SK-N-MC (cell line): Measurements from ENCODE around the gene APOB.

Experiments used
- DNase-seq: peaks from one replicate; pipeline ENCODE4 v3.0.0-alpha.2; 2011; ENCODE audit warnings: low read depth, low spot score
- H3K27ac ChIP-seq: fragments of 200-600 bp; sonication (generic); 2 replicates; pipeline ENCODE4 v1.5.1; 2016; ENCODE audit warnings: mixed run types
- H3K36me3 ChIP-seq: fragments of 200-600 bp; sonication (generic); 2 replicates; pipeline ENCODE4 v1.6.1; 2017; ENCODE audit warnings: antibody characterized with exemption, low read length, mixed read lengths; ENCODE audit not compliant: insufficient read depth
- H3K4me3 ChIP-seq: fragments of 200-600 bp; sonication (generic); 2 replicates; pipeline ENCODE4 v1.5.1; 2016
- H3K9ac ChIP-seq: fragments of 200-600 bp; sonication (generic); 2 replicates; pipeline ENCODE4 v1.8.0; 2017; ENCODE audit warnings: mixed run types, mixed read lengths; ENCODE audit not compliant: insufficient read length
- H3K9me3 ChIP-seq: fragments of 200-600 bp; sonication (generic); 2 replicates; pipeline ENCODE4 v1.6.1; 2017; ENCODE audit warnings: low read depth, mild to moderate bottlenecking, antibody characterized with exemption, low read length, moderate library complexity, mixed read lengths
- EZH2 ChIP-seq: fragments of 200-600 bp; sonication (generic); IDR thresholded peaks from one replicate; pipeline ENCODE4 v1.6.1; 2017; ENCODE audit warnings: antibody characterized with exemption
- FOXP2 ChIP-seq: optimal IDR thresholded peaks from 2 replicates; pipeline ENCODE3; 2011; ENCODE audit warnings: mild to moderate bottlenecking, moderate library complexity; ENCODE audit not compliant: insufficient read depth; ENCODE audit errors: extremely low read length, control extremely low read depth
- POLR2AphosphoS5 ChIP-seq: IDR thresholded peaks from 2 replicates; pipeline ENCODE4 v1.6.1; 2012; ENCODE audit warnings: mild to moderate bottlenecking, low read depth, low read length, borderline replicate concordance

APOB gene

DNA sequence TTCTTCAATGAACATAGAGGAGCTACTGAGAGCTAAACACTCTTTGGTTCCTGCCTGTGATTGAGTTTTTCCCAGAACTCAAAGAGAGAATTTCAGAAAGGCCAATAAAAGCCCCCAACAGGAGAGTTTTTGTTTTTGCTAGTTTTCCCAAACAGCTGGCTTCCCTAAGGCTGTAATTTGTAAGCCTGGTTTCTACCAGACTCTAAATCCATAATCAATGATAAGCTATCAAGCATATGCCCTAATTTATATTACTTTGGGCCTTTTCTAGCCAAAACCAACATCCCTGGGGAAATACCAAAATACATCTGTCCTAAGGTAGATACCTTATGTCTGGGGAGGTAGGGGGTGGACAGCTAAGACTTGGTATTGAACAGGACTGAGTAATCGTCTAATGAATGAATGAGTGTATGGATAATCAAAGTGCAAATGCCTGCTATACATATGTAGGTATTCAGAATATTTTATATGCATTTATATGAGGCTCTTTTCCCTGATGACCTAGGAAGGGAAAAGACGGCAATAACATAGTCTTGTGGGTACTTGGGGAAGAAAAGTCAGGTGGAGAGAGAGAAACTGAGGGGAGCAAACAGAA lies 26.0 kb upstream of the APOB start:
- no peaks in the 10 kb centered on the region for H3K9me3 ChIP-seq
- no peak for DNase-seq
- no peak overlapping the region for H3K27ac ChIP-seq
- H3K4me3 ChIP-seq, result no peak overlapping the region
- H3K9ac ChIP-seq, result no peak overlapping the region
- no peaks in the 10 kb centered on the region for H3K36me3 ChIP-seq
- TF ChIP-seq EZH2 (no peak), FOXP2 (no peak), POLR2AphosphoS5 (no peak)

DNA sequence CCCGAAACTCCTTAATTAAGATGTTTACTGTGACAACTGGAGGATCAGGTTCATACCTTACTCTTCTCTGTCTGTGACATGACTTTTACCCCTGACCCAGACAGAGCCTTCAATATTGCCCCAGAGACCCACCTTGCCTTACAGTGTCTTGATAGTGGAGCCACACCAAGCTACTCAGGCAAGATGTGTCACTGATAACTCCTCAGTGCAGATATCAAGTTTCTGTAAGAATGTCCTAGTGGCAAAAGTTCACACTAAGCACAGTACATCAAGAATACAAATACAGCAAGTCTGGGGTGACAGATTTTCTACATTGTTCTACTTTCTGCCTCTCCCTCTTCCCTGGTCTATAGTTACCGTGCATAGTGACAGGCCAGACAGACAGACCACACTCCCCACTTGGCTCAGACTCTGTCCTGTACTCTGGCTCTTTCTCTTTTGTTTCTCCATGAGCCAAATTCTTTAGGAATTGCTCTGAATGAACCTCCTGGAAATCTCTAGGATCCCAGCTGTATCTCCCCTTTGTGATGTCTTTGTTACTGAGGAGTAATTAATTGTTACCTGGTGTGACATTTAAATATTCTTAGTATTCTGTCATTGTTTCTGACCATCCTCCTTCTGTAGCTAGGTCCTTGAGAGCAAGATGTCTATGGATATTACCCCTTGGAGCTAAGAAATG lies 24.1 kb upstream of the APOB start:
- TF ChIP-seq POLR2AphosphoS5 (no peak), FOXP2 (no peak), EZH2 (no peak)

DNA sequence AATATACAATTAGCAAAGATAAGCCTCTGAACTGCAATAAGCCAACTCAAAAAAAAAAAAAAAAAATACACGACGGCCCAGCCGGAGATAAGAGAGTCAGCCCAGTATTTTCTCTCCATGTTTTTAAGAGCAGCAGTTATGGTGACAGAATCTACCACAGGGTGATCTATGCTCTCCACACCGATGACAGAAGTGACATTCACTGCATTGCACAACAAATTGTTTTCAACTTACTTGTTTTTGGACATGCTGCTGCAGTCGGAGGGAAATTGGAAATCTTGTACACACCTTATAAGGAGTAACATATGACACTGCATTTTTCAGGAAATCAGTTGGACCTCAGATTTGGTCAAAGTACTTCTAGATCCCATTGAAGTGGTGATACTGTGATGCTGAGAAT lies 23.3 kb upstream of the APOB start:
- H3K27ac ChIP-seq, result no peak overlapping the region

More for the DNA sequence above, 24.1 kb upstream of the APOB start:
- no peaks in the 10 kb centered on the region for H3K36me3 ChIP-seq
- no peak for DNase-seq
- H3K27ac ChIP-seq, result no peak overlapping the region
- no peak overlapping the region for H3K9ac ChIP-seq
- H3K4me3 ChIP-seq, result no peak overlapping the region
- no peaks in the 10 kb centered on the region for H3K9me3 ChIP-seq

DNA sequence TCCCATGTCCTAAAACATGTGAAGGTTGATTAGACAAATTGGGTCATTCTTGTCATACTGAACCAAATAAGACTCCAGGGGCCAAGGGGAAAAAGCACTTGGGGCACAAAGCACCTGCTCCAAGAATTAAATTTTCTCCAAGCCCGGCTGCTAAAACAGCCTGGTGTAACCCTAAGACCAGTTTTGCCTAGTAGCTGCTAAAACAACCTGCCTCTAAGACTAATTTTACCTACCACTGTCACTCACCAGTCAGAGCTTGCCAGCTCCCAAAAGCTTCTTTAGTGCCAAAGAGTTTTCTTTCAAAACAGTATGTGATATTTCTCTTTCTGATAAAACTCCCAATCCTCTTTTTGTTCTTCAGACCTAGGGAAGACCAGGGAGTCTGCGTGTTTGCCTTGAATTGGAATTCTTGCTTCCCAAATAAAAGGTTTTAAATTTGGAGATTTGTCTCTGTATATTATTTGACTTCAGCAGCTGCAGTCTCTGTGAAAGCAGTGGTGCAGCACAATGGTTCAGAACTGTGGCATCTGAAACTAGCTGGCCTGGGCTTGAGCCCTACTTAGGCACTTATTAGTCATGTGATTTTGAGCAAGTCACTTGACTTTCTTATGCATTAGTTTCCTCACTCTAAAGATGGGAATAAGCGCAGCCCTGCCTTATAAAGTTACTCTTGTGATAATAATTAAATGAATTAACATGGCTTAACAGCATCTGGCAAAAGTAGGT lies 16.2 kb upstream of the APOB start:
- Histone ChIP-seq H3K9ac (no peak overlapping the region), H3K27ac (no peak overlapping the region)
- TF ChIP-seq POLR2AphosphoS5 (no peak), EZH2 (no peak), FOXP2 (no peak)

More for the DNA sequence above, 23.3 kb upstream of the APOB start:
- no peak for DNase-seq
- H3K9me3 ChIP-seq, result no peaks in the 10 kb centered on the region
- H3K9ac ChIP-seq, result no peak overlapping the region
- H3K36me3 ChIP-seq, result no peaks in the 10 kb centered on the region
- TF ChIP-seq FOXP2 (no peak), POLR2AphosphoS5 (no peak), EZH2 (no peak)
- H3K4me3 ChIP-seq, result no peak overlapping the region

DNA sequence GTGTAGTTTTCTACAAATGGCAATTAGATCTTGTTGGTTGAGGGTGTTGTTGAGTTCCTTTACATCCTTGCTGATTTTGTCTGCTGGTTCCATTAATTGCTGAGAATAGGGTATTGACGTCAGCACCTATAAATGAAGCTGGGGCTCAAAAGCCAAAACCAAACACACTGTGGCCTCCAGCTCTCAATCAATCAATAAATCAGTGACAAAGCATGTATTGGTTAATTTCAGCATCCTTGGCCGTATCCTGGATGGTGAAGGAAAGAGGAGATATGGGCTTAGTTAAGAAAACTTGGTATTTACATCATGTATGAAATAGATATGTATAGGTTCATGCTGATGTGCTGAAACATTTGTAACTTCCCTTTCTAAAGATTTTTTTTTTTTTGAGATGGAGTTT lies 13.2 kb upstream of the APOB start:
- Histone ChIP-seq H3K27ac (no peak overlapping the region), H3K4me3 (no peak overlapping the region), H3K9ac (no peak overlapping the region), H3K36me3 (no peaks in the 10 kb centered on the region), H3K9me3 (no peaks in the 10 kb centered on the region)
- no peak for DNase-seq
- TF ChIP-seq POLR2AphosphoS5 (no peak), EZH2 (no peak), FOXP2 (no peak)

More for the DNA sequence above, 16.2 kb upstream of the APOB start:
- H3K4me3 ChIP-seq, result no peak overlapping the region
- no peaks in the 10 kb centered on the region for H3K36me3 ChIP-seq
- no peaks in the 10 kb centered on the region for H3K9me3 ChIP-seq
- DNase-seq, result no peak

DNA sequence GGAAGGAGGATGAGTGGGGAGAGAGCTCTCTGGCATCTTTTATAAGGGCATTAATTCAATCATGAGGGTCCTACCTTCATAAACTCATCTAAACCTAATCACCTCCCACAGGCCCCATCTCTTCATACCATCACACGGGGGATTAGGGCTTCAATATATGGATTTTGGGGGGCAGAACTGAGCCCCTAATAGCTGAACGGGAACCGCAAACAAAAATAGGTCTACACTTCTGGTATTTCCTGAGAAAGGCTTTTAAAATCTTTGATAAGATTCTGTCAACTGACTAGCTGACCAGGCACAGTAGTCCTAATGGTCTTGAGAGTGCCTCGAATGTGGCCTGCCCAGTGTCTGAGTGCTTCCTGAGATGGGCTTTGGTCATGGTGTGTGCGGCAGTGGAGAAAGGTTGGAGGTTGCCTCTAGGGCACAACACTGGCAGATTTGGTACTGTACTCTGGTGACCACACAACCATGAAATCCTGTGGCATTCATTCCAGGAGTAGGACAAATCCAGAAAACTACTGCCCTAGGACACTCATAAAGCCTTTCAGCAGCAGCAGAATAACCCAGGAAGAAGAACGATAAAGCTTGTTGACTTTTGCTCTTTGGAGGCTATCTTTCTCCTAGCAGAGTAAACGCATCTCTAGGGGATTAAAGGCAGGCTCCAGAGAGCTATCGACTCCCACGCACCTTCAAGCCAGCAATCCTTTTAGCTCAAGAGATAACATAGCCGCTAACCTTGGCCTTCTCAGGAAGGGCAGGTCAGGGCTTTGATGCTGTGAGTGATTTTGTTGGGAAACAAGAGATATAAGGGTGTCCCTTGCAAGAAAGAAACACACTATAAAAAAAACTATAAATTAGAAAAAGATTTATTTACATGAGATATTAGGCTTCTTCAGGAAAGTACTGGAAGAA lies 12.3 kb upstream of the APOB start:
- no peaks in the 10 kb centered on the region for H3K36me3 ChIP-seq
- H3K4me3 ChIP-seq, result no peak overlapping the region
- DNase-seq, result no peak
- no peaks in the 10 kb centered on the region for H3K9me3 ChIP-seq
- TF ChIP-seq FOXP2, result no peak
- no peak for TF ChIP-seq POLR2AphosphoS5
- no peak for TF ChIP-seq EZH2
- H3K27ac ChIP-seq, result no peak overlapping the region
- H3K9ac ChIP-seq, result no peak overlapping the region

DNA sequence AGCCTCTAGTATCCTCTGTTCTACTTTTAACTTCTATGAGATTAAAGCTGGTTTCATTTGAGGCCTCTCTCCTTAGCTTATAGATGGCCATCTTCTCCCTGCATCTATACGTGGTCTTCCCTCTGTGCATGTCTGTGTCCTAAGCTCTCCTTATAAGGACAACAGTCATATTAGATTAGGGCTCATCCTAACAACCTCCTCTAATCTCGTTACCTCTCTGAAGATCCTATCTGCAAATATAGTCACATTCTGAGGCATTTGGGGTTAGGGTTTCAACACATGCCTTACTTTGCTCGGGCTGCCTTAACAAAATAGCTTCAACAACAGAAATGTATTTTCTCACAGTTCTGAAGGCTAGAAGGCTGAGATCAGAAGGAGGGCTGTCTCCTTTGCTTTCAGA lies 11.6 kb upstream of the APOB start:
- no peak for DNase-seq
- H3K27ac ChIP-seq, result no peak overlapping the region
- H3K9me3 ChIP-seq, result no peaks in the 10 kb centered on the region
- H3K4me3 ChIP-seq, result no peak overlapping the region
- H3K9ac ChIP-seq, result no peak overlapping the region
- TF ChIP-seq POLR2AphosphoS5, result no peak
- no peak for TF ChIP-seq FOXP2
- no peak for TF ChIP-seq EZH2
- no peaks in the 10 kb centered on the region for H3K36me3 ChIP-seq

DNA sequence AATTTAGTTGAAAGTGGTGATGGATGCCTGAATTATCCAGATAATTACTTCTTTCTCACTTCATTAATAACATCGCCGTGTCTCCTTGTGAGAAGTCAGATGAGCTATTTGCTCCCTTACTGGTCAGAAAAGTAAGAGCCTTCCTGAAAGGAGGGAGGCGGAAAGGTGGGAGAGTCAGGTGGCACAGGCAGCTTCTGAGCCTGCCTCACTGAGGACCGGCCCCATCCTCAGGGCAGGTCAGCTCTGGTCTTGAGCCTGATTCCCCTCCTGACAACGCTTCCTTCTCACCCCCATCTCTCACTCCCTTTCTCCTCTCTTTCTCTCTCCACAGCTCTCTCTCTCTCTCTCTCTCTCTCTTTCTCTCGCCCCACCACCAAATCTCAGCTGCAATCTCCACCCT lies 10.1 kb upstream of the APOB start:
- no peaks in the 10 kb centered on the region for H3K9me3 ChIP-seq
- H3K36me3 ChIP-seq, result no peaks in the 10 kb centered on the region
- no peak overlapping the region for H3K27ac ChIP-seq
- no peak overlapping the region for H3K4me3 ChIP-seq
- no peak for DNase-seq
- no peak overlapping the region for H3K9ac ChIP-seq
- no peak for TF ChIP-seq FOXP2
- no peak for TF ChIP-seq EZH2
- no peak for TF ChIP-seq POLR2AphosphoS5
